B cell (primary cell): ENCODE data around the gene FMNL1. TPM values are rescaled to one million over a fixed set of nuclear protein-coding genes. Genes with fewer than 3 reads are reported as not detected.

ENCODE experiments used
- ATAC-seq: fragments of 200-7000 bp; cut with Tn5 transposase; one replicate; pipeline ENCODE4 v1.10.0; 2021; ENCODE audit warnings: low read depth, mild to moderate bottlenecking, moderate number of reproducible peaks, moderate library complexity
- CTCF ChIA-PET: fragments of 350-600 bp; sonication (Branson Sonifier 250); formaldehyde crosslinking; loops from one replicate; lab custom pipeline; 2021; ENCODE audit warnings: antibody characterized with exemption, inconsistent platforms; lab: Charles Lee
- POLR2A ChIA-PET: fragments of 350-600 bp; sonication (Branson Sonifier 250); formaldehyde crosslinking; loops from one replicate; lab custom pipeline; 2021; ENCODE audit warnings: antibody characterized with exemption; lab: Charles Lee
- DNase-seq: peaks from one replicate; pipeline ENCODE4 v3.0.0; 2013
- H2AFZ ChIP-seq: 2 replicates; pipeline ENCODE4 v1.6.1; 2012; ENCODE audit warnings: mild to moderate bottlenecking, low read depth, low read length; ENCODE audit not compliant: insufficient read depth, poor library complexity, severe bottlenecking
- H3K27ac ChIP-seq, 2 donors: 1 replicate in 1 of 2; 2 replicates in 1 of 2; pipeline ENCODE4 v1.5.1; 2012 to 2013; ENCODE audit warnings: low read length in 2 of 2, mild to moderate bottlenecking in 2 of 2, moderate library complexity in 1 of 2
- H3K27me3 ChIP-seq, 4 experiments: fragments of 200-600 bp in 1 of 4; sonication (generic) in 1 of 4; replicated peaks in 1 of 4; 1 replicate in 2 of 4; 2 replicates in 2 of 4; pipeline versions ENCODE4 v1.6.1 to v1.7.0; 2013 to 2016; ENCODE audit warnings: low read length in 3 of 4, mild to moderate bottlenecking in 2 of 4, mixed read lengths in 1 of 4, moderate library complexity in 1 of 4; ENCODE audit not compliant: insufficient read depth in 4 of 4, control insufficient read depth in 3 of 4; ENCODE audit errors: control extremely low read depth in 1 of 4
- H3K36me3 ChIP-seq, 2 experiments: replicated peaks in 1 of 2; 1 replicate in 1 of 2; 2 replicates in 1 of 2; pipeline versions ENCODE4 v1.6.1 to v1.7.1; 2013; ENCODE audit warnings: low read length in 1 of 2; ENCODE audit not compliant: insufficient read depth in 2 of 2, control insufficient read depth in 1 of 2; ENCODE audit errors: control extremely low read depth in 1 of 2, extremely low read depth in 1 of 2
- H3K4me1 ChIP-seq, 2 donors: fragments of 200-600 bp in 1 of 2; sonication (generic) in 1 of 2; 1 replicate in 1 of 2; 2 replicates in 1 of 2; pipeline versions ENCODE4 v1.5.1 to v1.6.1; 2013 to 2017; ENCODE audit warnings: low read length in 2 of 2; ENCODE audit not compliant: control insufficient read depth in 2 of 2, insufficient read depth in 2 of 2
- H3K4me2 ChIP-seq: replicated peaks from 2 replicates; pipeline ENCODE3; 2012; ENCODE audit warnings: mild to moderate bottlenecking, low read depth, low read length; ENCODE audit not compliant: poor library complexity, severe bottlenecking
- H3K4me3 ChIP-seq, 5 experiments: fragments of 200-600 bp in 1 of 5; sonication (generic) in 1 of 5; 1 replicate in 3 of 5; 2 replicates in 2 of 5; pipeline versions ENCODE4 v1.5.1 to v1.7.0; 2011 to 2016; ENCODE audit warnings: low read length in 4 of 5, mild to moderate bottlenecking in 4 of 5, low read depth in 2 of 5, control low read depth in 1 of 5, moderate library complexity in 1 of 5; ENCODE audit not compliant: insufficient read depth in 1 of 5; ENCODE audit errors: control extremely low read depth in 1 of 5, extremely low read depth in 1 of 5
- H3K79me2 ChIP-seq: fragments of 200-600 bp; sonication (generic); one replicate; pipeline ENCODE4 v1.6.0; 2016; ENCODE audit warnings: low read length; ENCODE audit not compliant: control insufficient read depth, insufficient read depth
- H3K9ac ChIP-seq: fragments of 200-600 bp; sonication (generic); 2 replicates; pipeline ENCODE4 v1.6.1; 2017; ENCODE audit warnings: mild to moderate bottlenecking, low read length, moderate library complexity
- H3K9me3 ChIP-seq, 3 donors: one replicate each; pipeline versions ENCODE4 v1.6.1 to v1.7.1; 2013; ENCODE audit warnings: low read length in 2 of 3; ENCODE audit not compliant: control insufficient read depth in 2 of 3, insufficient read depth in 1 of 3; ENCODE audit errors: control extremely low read depth in 1 of 3
- H4K20me1 ChIP-seq: 2 replicates; pipeline ENCODE4 v1.6.0; 2012; ENCODE audit warnings: mild to moderate bottlenecking, low read length; ENCODE audit not compliant: insufficient read depth, control insufficient read depth, poor library complexity, severe bottlenecking
- H3K27ac Mint-ChIP-seq: one replicate; pipeline ENCODE4 v1.8.0; 2021; ENCODE audit warnings: mixed read lengths
- H3K27me3 Mint-ChIP-seq: one replicate; pipeline ENCODE4 v1.8.0; 2021; ENCODE audit warnings: mixed read lengths
- H3K4me1 Mint-ChIP-seq: one replicate; pipeline ENCODE4 v1.8.0; 2021; ENCODE audit warnings: mixed read lengths
- H3K4me3 Mint-ChIP-seq: one replicate; pipeline ENCODE4 v1.8.0; 2021; ENCODE audit warnings: mixed read lengths
- H3K9me3 Mint-ChIP-seq: one replicate; pipeline ENCODE4 v1.8.0; 2022; ENCODE audit warnings: mixed read lengths; ENCODE audit not compliant: insufficient read depth
- EZH2 ChIP-seq: IDR thresholded peaks from 2 replicates; pipeline ENCODE4 v1.6.1; 2012; ENCODE audit warnings: borderline replicate concordance, low read depth, mild to moderate bottlenecking, moderate library complexity, low read length; ENCODE audit not compliant: insufficient read depth, poor library complexity, severe bottlenecking
- WGBS: methylation state at CpG from one replicate; pipeline ENCODE4 v1.1.5; 2013; ENCODE audit warnings: missing lambda C conversion rate; ENCODE audit not compliant: insufficient coverage; 5-methylcytosine and 5-hydroxymethylcytosine counted together
- intact Hi-C: fragments of 100-400 bp; cut with micrococcal nuclease; formaldehyde crosslinking; loops from one replicate; pipeline ENCODE4 v1.10.0; 2022
- polyA plus RNA-seq: library from polyadenylated mRNA; depleted of rRNA; stranded (reverse); fragments of >200 nt; gene quantifications from 2 replicates; pipeline ENCODE4 v1.2.3, GENCODE V29; 2012
- total RNA-seq, 2 donors: library from RNA; stranded (reverse); fragments of 120-200 nt in 1 of 2; gene quantifications; 1 replicate in 1 of 2; 2 replicates in 1 of 2; pipeline versions ENCODE4 v1.2.3 to v1.2.4, GENCODE V29; 2013 to 2022
- TF ChIP-seq, protein P1 (sequence below): fragments of 200-600 bp; IDR thresholded peaks from one replicate; pipeline ENCODE4 v1.8.0; 2022; ENCODE audit warnings: antibody characterized with exemption, mild to moderate bottlenecking

Gene FMNL1
- total and polyA plus RNA-seq, 2 donors (not counting 1 experiment from before 2014, with no cell fraction given): 386 to 663 TPM

DNA sequence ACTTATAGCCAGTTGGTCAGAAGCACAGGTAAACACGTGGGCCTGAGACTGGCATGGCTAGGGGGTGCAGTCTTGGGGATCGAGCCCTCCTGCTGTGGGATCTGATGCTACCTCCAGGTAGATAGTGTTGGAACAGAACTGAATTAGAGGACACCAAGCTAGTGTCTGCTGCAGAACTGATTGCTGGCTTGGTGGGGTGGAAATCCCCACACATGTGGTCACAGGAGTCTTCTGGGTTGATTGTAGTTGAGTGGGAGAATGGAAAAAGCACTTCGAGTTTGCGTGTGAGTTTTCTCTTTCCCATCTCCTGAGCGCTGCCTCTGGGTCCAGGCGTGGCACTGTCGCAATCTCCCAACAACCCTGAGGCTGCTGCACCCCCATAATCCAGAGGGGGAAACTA lies 48.2 kb downstream of the FMNL1 start:
- POLR2A ChIA-PET: no interaction called here
- H3K27me3 ChIP-seq: no peaks in the 10 kb centered on the region
- H3K27me3 Mint-ChIP-seq: no peaks in the 10 kb centered on the region
- H3K79me2 ChIP-seq: peaks cover 27% of the 10 kb centered on the region
- H2AFZ ChIP-seq: no peak overlapping the region
- H4K20me1 ChIP-seq: peaks cover 61% of the 10 kb centered on the region
- no peak overlapping the region for H3K4me3 ChIP-seq
- H3K9ac ChIP-seq: no peak overlapping the region
- intact Hi-C loops: no loop called here
- no peak overlapping the region for H3K27ac Mint-ChIP-seq
- CTCF ChIA-PET: interaction anchor here (0.6 to 17.0 kb wide), 8 partner anchors 9 to 119 kb away, joined by 3 to 520 read pairs (median 6); partner anchors contain the start of gene FMNL1
- H3K4me1 ChIP-seq: no peaks in the 10 kb centered on the region
- H3K4me1 Mint-ChIP-seq: no peaks in the 10 kb centered on the region
- TF ChIP-seq, protein P1, sequence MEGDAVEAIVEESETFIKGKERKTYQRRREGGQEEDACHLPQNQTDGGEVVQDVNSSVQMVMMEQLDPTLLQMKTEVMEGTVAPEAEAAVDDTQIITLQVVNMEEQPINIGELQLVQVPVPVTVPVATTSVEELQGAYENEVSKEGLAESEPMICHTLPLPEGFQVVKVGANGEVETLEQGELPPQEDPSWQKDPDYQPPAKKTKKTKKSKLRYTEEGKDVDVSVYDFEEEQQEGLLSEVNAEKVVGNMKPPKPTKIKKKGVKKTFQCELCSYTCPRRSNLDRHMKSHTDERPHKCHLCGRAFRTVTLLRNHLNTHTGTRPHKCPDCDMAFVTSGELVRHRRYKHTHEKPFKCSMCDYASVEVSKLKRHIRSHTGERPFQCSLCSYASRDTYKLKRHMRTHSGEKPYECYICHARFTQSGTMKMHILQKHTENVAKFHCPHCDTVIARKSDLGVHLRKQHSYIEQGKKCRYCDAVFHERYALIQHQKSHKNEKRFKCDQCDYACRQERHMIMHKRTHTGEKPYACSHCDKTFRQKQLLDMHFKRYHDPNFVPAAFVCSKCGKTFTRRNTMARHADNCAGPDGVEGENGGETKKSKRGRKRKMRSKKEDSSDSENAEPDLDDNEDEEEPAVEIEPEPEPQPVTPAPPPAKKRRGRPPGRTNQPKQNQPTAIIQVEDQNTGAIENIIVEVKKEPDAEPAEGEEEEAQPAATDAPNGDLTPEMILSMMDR: no peak
- TF ChIP-seq EZH2: no peak
- no peak overlapping the region for H3K27ac ChIP-seq
- no peaks in the 10 kb centered on the region for H3K9me3 Mint-ChIP-seq
- DNase-seq (no peak), ATAC-seq (no peak)
- no peaks in the 10 kb centered on the region for H3K9me3 ChIP-seq
- no peak overlapping the region for H3K4me2 ChIP-seq
- 90% methylated on average over 5 of the region's 7 CpGs for WGBS
- no peak overlapping the region for H3K4me3 Mint-ChIP-seq
- H3K36me3 ChIP-seq: peaks cover 0 to 91% of the 10 kb centered on the region in 2 experiments

DNA sequence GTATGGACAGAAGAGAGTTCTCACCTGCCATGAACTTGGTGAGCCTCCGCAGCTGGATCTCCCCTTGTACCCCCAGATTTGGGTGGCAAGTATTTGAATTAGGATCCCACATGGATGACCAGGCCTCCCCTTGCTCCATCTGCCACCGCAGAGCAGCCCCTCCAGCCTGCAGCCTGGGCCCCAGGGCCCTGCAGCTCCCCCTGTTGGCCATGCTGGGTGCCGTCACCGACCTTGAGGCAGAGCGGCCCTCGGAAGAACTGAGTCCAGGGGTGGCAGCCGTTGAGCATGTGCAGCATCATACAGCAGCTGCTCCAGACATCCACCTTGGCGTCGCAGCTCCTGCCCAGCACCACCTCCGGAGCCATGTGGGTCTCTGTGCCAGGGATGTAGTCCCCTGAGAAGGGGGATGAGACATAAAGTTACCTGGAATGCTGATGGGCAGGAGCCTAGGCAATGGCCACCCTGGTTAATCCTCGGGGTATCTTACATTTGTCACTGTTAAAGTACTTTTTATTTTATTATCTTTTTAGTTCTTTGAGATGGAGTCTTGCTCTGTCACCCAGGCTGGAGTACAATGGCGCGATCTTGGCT lies 49.2 kb downstream of the FMNL1 start:
- H3K27me3 ChIP-seq: no peaks in the 10 kb centered on the region
- Mint-ChIP-seq H3K27ac (no peak overlapping the region), H3K9me3 (no peaks in the 10 kb centered on the region), H3K4me3 (no peak overlapping the region), H3K27me3 (no peaks in the 10 kb centered on the region), H3K4me1 (no peaks in the 10 kb centered on the region)
- ATAC-seq (peak; percentile 54), DNase-seq (peak; percentile 54)
- ChIA-PET POLR2A (interaction anchor here (0.6 to 1.0 kb wide), 2 partner anchors 17 to 43 kb away, joined by 5 to 6 read pairs; no protein-coding TSS in a partner anchor), CTCF (interaction anchor here (1.2 to 17.0 kb wide), 8 partner anchors 12 to 118 kb away, joined by 3 to 520 read pairs (median 6); partner anchors contain the start of gene FMNL1)
- 84% methylated on average over 9 of the region's 13 CpGs for WGBS
- no peaks in the 10 kb centered on the region for H3K9me3 ChIP-seq
- intact Hi-C loops: loop anchor here (1.0 kb wide), 1 partner anchor 52 kb away; no protein-coding TSS in a partner anchor
- H3K4me1 ChIP-seq: no peaks in the 10 kb centered on the region
- no peak overlapping the region for H3K4me2 ChIP-seq
- H3K9ac ChIP-seq: no peak overlapping the region
- no peak overlapping the region for H3K27ac ChIP-seq
- peaks cover 0 to 84% of the 10 kb centered on the region in 2 experiments for H3K36me3 ChIP-seq
- H4K20me1 ChIP-seq: peaks cover 59% of the 10 kb centered on the region
- no peak for TF ChIP-seq EZH2
- TF ChIP-seq, protein P1: peak; percentile 73
- H3K4me3 ChIP-seq: no peak overlapping the region
- no peak overlapping the region for H2AFZ ChIP-seq
- peaks cover 28% of the 10 kb centered on the region for H3K79me2 ChIP-seq
